CD14-positive monocyte (primary cell): ENCODE measurements around the gene PSMB5. TPM values are rescaled to one million over a fixed set of nuclear protein-coding genes. Genes with fewer than 3 reads are reported as not detected.

Experiments
- DNase-seq, 3 donors: peaks; one replicate each; pipeline ENCODE4 v3.0.0-alpha.2; 2011 to 2022
- H2AFZ ChIP-seq: 2 replicates; pipeline ENCODE4 v1.6.0; 2012; ENCODE audit warnings: mild to moderate bottlenecking, low read depth, low read length, inconsistent platforms; ENCODE audit not compliant: insufficient read depth, poor library complexity, severe bottlenecking
- H3K27ac ChIP-seq, 2 donors: 1 replicate in 1 of 2; 2 replicates in 1 of 2; pipeline ENCODE4 v1.5.1; 2012 to 2013; ENCODE audit warnings: low read length in 2 of 2, control low read depth in 1 of 2, inconsistent platforms in 1 of 2, low read depth in 1 of 2, mild to moderate bottlenecking in 1 of 2
- H3K27me3 ChIP-seq, 2 donors: one replicate each; pipeline versions ENCODE4 v1.6.0 to v1.6.1; 2011 to 2013; ENCODE audit warnings: low read length in 2 of 2; ENCODE audit not compliant: control insufficient read depth in 2 of 2, insufficient read depth in 2 of 2
- H3K36me3 ChIP-seq, 2 donors: replicated peaks in 1 of 2; 1 replicate in 1 of 2; 2 replicates in 1 of 2; pipeline versions ENCODE4 v1.5.1 to v1.6.1; 2012 to 2013; ENCODE audit warnings: low read length in 2 of 2, control low read depth in 1 of 2, inconsistent platforms in 1 of 2, mild to moderate bottlenecking in 1 of 2; ENCODE audit not compliant: insufficient read depth in 2 of 2, control insufficient read depth in 1 of 2
- H3K4me1 ChIP-seq, 2 donors: 1 replicate in 1 of 2; 2 replicates in 1 of 2; pipeline versions ENCODE4 v1.5.1 to v1.6.1; 2012 to 2013; ENCODE audit warnings: low read length in 2 of 2, control low read depth in 1 of 2, inconsistent platforms in 1 of 2, mild to moderate bottlenecking in 1 of 2, moderate library complexity in 1 of 2; ENCODE audit not compliant: insufficient read depth in 2 of 2, control insufficient read depth in 1 of 2
- H3K4me2 ChIP-seq: replicated peaks from 2 replicates; pipeline ENCODE3; 2012; ENCODE audit warnings: low read length, moderate library complexity, mild to moderate bottlenecking; ENCODE audit not compliant: poor library complexity, severe bottlenecking; ENCODE audit errors: extremely low read depth
- H3K4me3 ChIP-seq, 3 experiments: fragments of 200-600 bp in 1 of 3; sonication (generic) in 1 of 3; replicated peaks in 1 of 3; 1 replicate in 2 of 3; 2 replicates in 1 of 3; pipeline ENCODE4 v1.5.1; 2011 to 2013; ENCODE audit warnings: low read length in 3 of 3, mild to moderate bottlenecking in 3 of 3, control low read depth in 2 of 3, low read depth in 2 of 3, inconsistent platforms in 1 of 3, moderate library complexity in 1 of 3
- H3K79me2 ChIP-seq: 2 replicates; pipeline ENCODE4 v1.6.0; 2012; ENCODE audit warnings: mild to moderate bottlenecking, control low read depth, inconsistent platforms, low read length, moderate library complexity; ENCODE audit not compliant: insufficient read depth
- H3K9ac ChIP-seq: 2 replicates; pipeline ENCODE4 v1.6.0; 2017; ENCODE audit warnings: low read length, mild to moderate bottlenecking; ENCODE audit not compliant: insufficient read depth, poor library complexity, severe bottlenecking
- H3K9me3 ChIP-seq, 2 donors: replicated peaks in 1 of 2; 1 replicate in 1 of 2; 2 replicates in 1 of 2; pipeline versions ENCODE4 v1.5.1 to v1.6.1; 2012 to 2013; ENCODE audit warnings: low read length in 2 of 2, control low read depth in 1 of 2; ENCODE audit not compliant: control insufficient read depth in 1 of 2, insufficient read depth in 1 of 2
- H4K20me1 ChIP-seq: 2 replicates; pipeline ENCODE4 v1.6.0; 2012; ENCODE audit warnings: mild to moderate bottlenecking, low read length, control low read depth, moderate library complexity; ENCODE audit not compliant: insufficient read depth
- H3K27ac Mint-ChIP-seq, 7 donors: one replicate each; pipeline ENCODE4 v1.8.0; 2020; ENCODE audit warnings: mild to moderate bottlenecking in 7 of 7, mixed read lengths in 7 of 7, moderate library complexity in 6 of 7, inconsistent platforms in 2 of 7
- H3K27me3 Mint-ChIP-seq, 3 donors: one replicate each; pipeline ENCODE4 v1.8.0; 2021 to 2022; ENCODE audit warnings: low read depth in 3 of 3, mild to moderate bottlenecking in 3 of 3, mixed read lengths in 3 of 3, moderate library complexity in 3 of 3, inconsistent platforms in 1 of 3
- H3K36me3 Mint-ChIP-seq, 2 donors: one replicate each; pipeline ENCODE4 v1.8.0; 2020; ENCODE audit warnings: mixed read lengths in 2 of 2, inconsistent platforms in 1 of 2, mild to moderate bottlenecking in 1 of 2
- H3K4me1 Mint-ChIP-seq: one replicate; pipeline ENCODE4 v1.8.0; 2020; ENCODE audit warnings: mild to moderate bottlenecking, mixed read lengths
- H3K4me3 Mint-ChIP-seq, 2 donors: one replicate each; pipeline ENCODE4 v1.8.0; 2020; ENCODE audit warnings: mild to moderate bottlenecking in 2 of 2, mixed read lengths in 2 of 2, moderate library complexity in 1 of 2
- H3K9me3 Mint-ChIP-seq, 7 donors: one replicate each; pipeline ENCODE4 v1.8.0; 2020 to 2022; ENCODE audit warnings: mixed read lengths in 7 of 7, mild to moderate bottlenecking in 6 of 7, moderate library complexity in 6 of 7, inconsistent platforms in 2 of 7
- WGBS: methylation state at CpG from one replicate; pipeline ENCODE4 v1.1.5; 2013; ENCODE audit warnings: missing lambda C conversion rate; ENCODE audit not compliant: insufficient coverage; 5-methylcytosine and 5-hydroxymethylcytosine counted together
- intact Hi-C, 2 donors: fragments of 100-400 bp; cut with micrococcal nuclease; formaldehyde crosslinking; loops; one replicate each; pipeline versions ENCODE4 v1.15.0 to v1.15.1; 2023
- polyA plus RNA-seq, 3 donors: library from polyadenylated mRNA; depleted of rRNA in 1 of 3; unstranded in 2 of 3; stranded (reverse) in 1 of 3; fragments of 300-500 nt in 2 of 3; fragments of >200 nt in 1 of 3; fragmentation: Illumina TruSeq in 2 of 3; gene quantifications; 1 replicate in 2 of 3; 2 replicates in 1 of 3; pipeline ENCODE4 v1.2.3, GENCODE V29; 2012 to 2021
- TF ChIP-seq, protein P1 (sequence below): fragments of 200-600 bp; IDR thresholded peaks from one replicate; pipeline ENCODE4 v1.8.0; 2022; ENCODE audit warnings: antibody characterized with exemption, mild to moderate bottlenecking

The PSMB5 gene
- polyA plus RNA-seq, 3 donors: 16.8 to 61.8 (median 57.6) TPM

DNA sequence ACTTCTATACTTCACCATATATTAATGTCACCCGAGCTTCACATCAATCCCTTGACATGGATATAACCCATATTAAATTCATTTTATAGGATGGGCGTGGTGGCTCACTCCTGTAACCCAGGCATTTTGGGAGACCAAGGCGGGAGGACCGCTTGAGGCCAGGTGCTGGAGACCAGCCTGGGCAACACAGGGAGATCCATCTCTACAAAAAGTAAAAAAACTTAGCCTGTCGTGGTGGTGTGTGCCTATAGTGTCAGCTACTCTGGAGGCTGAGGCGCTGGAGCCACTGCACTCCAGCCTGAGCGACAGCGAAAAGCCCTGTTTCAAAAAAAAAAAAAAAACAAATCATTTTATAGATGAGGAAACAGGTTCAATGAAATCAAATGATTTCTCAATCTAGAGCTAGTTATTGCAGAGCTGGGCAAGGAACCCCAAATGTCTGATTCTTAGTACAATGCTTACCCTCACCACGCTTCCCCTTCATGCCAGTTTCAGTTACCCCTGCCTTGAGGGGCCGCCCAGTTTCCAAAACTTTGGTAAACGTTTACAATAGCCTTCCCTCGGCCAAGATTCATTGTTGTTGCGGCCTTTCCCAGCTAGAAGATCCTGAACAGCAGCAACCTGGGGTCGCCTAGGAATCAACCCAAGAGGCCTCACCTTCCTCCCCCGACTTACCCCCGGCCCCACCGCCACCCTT, 751 bp downstream of the PSMB5 start:
- 11% methylated on average over 10 of the region's 17 CpGs for WGBS
- Mint-ChIP-seq H3K27me3 (peaks cover 0 to 1% (median 0%) of the 10 kb centered on the region in 3 donors), H3K27ac (peak overlapping the region; percentile 92 to 99 (median 97)), H3K4me1 (peaks cover 17% of the 10 kb centered on the region), H3K4me3 (peak overlapping the region; percentile 87 to 92), H3K36me3 (peaks cover 23 to 39% of the 10 kb centered on the region in 2 donors), H3K9me3 (no peaks in the 10 kb centered on the region)
- no peaks in the 10 kb centered on the region for H4K20me1 ChIP-seq
- no peak for DNase-seq
- peak overlapping the region; percentile 99 for H2AFZ ChIP-seq
- H3K9ac ChIP-seq: peak overlapping the region; percentile 89
- H3K9me3 ChIP-seq: no peaks in the 10 kb centered on the region
- TF ChIP-seq, protein P1, sequence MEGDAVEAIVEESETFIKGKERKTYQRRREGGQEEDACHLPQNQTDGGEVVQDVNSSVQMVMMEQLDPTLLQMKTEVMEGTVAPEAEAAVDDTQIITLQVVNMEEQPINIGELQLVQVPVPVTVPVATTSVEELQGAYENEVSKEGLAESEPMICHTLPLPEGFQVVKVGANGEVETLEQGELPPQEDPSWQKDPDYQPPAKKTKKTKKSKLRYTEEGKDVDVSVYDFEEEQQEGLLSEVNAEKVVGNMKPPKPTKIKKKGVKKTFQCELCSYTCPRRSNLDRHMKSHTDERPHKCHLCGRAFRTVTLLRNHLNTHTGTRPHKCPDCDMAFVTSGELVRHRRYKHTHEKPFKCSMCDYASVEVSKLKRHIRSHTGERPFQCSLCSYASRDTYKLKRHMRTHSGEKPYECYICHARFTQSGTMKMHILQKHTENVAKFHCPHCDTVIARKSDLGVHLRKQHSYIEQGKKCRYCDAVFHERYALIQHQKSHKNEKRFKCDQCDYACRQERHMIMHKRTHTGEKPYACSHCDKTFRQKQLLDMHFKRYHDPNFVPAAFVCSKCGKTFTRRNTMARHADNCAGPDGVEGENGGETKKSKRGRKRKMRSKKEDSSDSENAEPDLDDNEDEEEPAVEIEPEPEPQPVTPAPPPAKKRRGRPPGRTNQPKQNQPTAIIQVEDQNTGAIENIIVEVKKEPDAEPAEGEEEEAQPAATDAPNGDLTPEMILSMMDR: no peak
- H3K27me3 ChIP-seq: no peaks in the 10 kb centered on the region
- peak overlapping the region; percentile 98 for H3K4me2 ChIP-seq
- H3K4me3 ChIP-seq: peak overlapping the region; percentile 80 to 95 (median 88)
- peak overlapping the region; percentile 69 to 96 for H3K27ac ChIP-seq
- intact Hi-C loops: no loop called here
- peaks cover 24 to 30% of the 10 kb centered on the region in 2 donors for H3K36me3 ChIP-seq
- peaks cover 22% of the 10 kb centered on the region for H3K79me2 ChIP-seq
- peaks cover 16% of the 10 kb centered on the region in 2 donors for H3K4me1 ChIP-seq

GRCh38 chr14:23033251-23033727, 1.4 kb downstream of the PSMB5 start:
- no peak overlapping the region for H3K4me3 ChIP-seq
- Mint-ChIP-seq H3K36me3 (peaks cover 26 to 43% of the 10 kb centered on the region in 2 donors), H3K27ac (no peak overlapping the region), H3K9me3 (no peaks in the 10 kb centered on the region), H3K27me3 (peaks cover 0 to 1% (median 0%) of the 10 kb centered on the region in 3 donors), H3K4me1 (peaks cover 21% of the 10 kb centered on the region), H3K4me3 (no peak overlapping the region)
- no peak overlapping the region for H3K9ac ChIP-seq
- no peak overlapping the region for H3K4me2 ChIP-seq
- 99% methylated on average over 10 of the region's 10 CpGs for WGBS
- peaks cover 16 to 19% of the 10 kb centered on the region in 2 donors for H3K4me1 ChIP-seq
- no peaks in the 10 kb centered on the region for H3K9me3 ChIP-seq
- TF ChIP-seq, protein P1: no peak
- no peak overlapping the region for H3K27ac ChIP-seq
- H4K20me1 ChIP-seq: no peaks in the 10 kb centered on the region
- H3K27me3 ChIP-seq: no peaks in the 10 kb centered on the region
- peaks cover 29 to 36% of the 10 kb centered on the region in 2 donors for H3K36me3 ChIP-seq
- H3K79me2 ChIP-seq: peaks cover 22% of the 10 kb centered on the region
- no peak for DNase-seq
- no peak overlapping the region for H2AFZ ChIP-seq
- intact Hi-C loops: no loop called here
